IMR-90 (cell line): ENCODE measurements around the gene TMEM37. TPM values are rescaled to one million over a fixed set of nuclear protein-coding genes. Genes with fewer than 3 reads are reported as not detected.

Experiments
- ATAC-seq: fragments of 200-7000 bp; cut with Tn5 transposase; 2 replicates; pipeline ENCODE4 v1.9.1; 2020; ENCODE audit warnings: low read depth, mild to moderate bottlenecking, moderate library complexity
- BruUV-seq: library from RNA; stranded (reverse); fragments of 400-500 nt; replicated peaks from 2 replicates; lab custom pipeline; 2021; lab: Mats Ljungman, UMichigan
- CTCF ChIA-PET: fragments of 300-600 bp; formaldehyde crosslinking; extraction: SDS; loops from one replicate; lab custom pipeline; 2021; ENCODE audit warnings: antibody characterized with exemption; lab: Yijun Ruan, JAX
- POLR2A ChIA-PET: fragments of 300-600 bp; sonication (Branson Sonifier 250); formaldehyde crosslinking; loops from one replicate; lab custom pipeline; 2022; ENCODE audit warnings: antibody characterized with exemption; ENCODE audit not compliant: unreplicated experiment; lab: Charles Lee
- DNase-seq: peaks from one replicate; pipeline ENCODE4 v3.0.0; 2013
- H2AFZ ChIP-seq: replicated peaks from 2 replicates; pipeline ENCODE3; 2013; ENCODE audit warnings: low read length, mild to moderate bottlenecking; ENCODE audit not compliant: poor library complexity
- H2AK5ac ChIP-seq: 2 replicates; pipeline ENCODE4 v1.6.1; 2013; ENCODE audit warnings: low read depth, low read length, inconsistent platforms
- H2AK9ac ChIP-seq: replicated peaks from 2 replicates; pipeline ENCODE3; 2013; ENCODE audit warnings: mild to moderate bottlenecking, low read depth, low read length, moderate library complexity; ENCODE audit not compliant: poor library complexity
- H2BK120ac ChIP-seq: 2 replicates; pipeline ENCODE4 v1.6.1; 2013; ENCODE audit warnings: low read depth, low read length, inconsistent platforms
- H2BK15ac ChIP-seq: 3 replicates; pipeline ENCODE4 v1.6.1; 2013; ENCODE audit warnings: low read depth, low read length, inconsistent platforms
- H2BK20ac ChIP-seq: 2 replicates; pipeline ENCODE4 v1.6.1; 2013; ENCODE audit warnings: low read depth, mild to moderate bottlenecking, inconsistent platforms, low read length, moderate library complexity
- H2BK5ac ChIP-seq: 2 replicates; pipeline ENCODE4 v1.6.1; 2013; ENCODE audit warnings: mild to moderate bottlenecking, low read depth, low read length, inconsistent platforms; ENCODE audit not compliant: poor library complexity, severe bottlenecking
- H3K14ac ChIP-seq: replicated peaks from 2 replicates; pipeline ENCODE4 v1.6.1; 2013; ENCODE audit warnings: low read depth, low read length, inconsistent platforms
- H3K18ac ChIP-seq: 2 replicates; pipeline ENCODE4 v1.6.1; 2013; ENCODE audit warnings: low read depth, low read length, control low read depth
- H3K23ac ChIP-seq: 2 replicates; pipeline ENCODE4 v1.6.1; 2013; ENCODE audit warnings: low read depth, low read length, inconsistent platforms
- H3K27ac ChIP-seq: 2 replicates; pipeline ENCODE4 v1.5.1; 2013; ENCODE audit warnings: mild to moderate bottlenecking, control low read depth, low read length; ENCODE audit not compliant: insufficient read depth
- H3K27me3 ChIP-seq: 2 replicates; pipeline ENCODE4 v1.6.1; 2013; ENCODE audit warnings: low read length; ENCODE audit not compliant: control insufficient read depth, insufficient read depth
- H3K36me3 ChIP-seq: 2 replicates; pipeline ENCODE4 v1.6.1; 2013; ENCODE audit warnings: low read length, mixed read lengths; ENCODE audit not compliant: control insufficient read depth, insufficient read depth
- H3K4ac ChIP-seq: 2 replicates; pipeline ENCODE4 v1.6.1; 2013; ENCODE audit warnings: low read depth, low read length, inconsistent platforms
- H3K4me1 ChIP-seq: 2 replicates; pipeline ENCODE4 v1.6.1; 2013; ENCODE audit warnings: low read length, mixed read lengths; ENCODE audit not compliant: control insufficient read depth, insufficient read depth
- H3K4me2 ChIP-seq: 2 replicates; pipeline ENCODE4 v1.6.1; 2013; ENCODE audit warnings: low read depth, mild to moderate bottlenecking, control low read depth, low read length, moderate library complexity
- H3K4me3 ChIP-seq: 2 replicates; pipeline ENCODE4 v1.5.1; 2013; ENCODE audit warnings: low read depth, mild to moderate bottlenecking, control low read depth, low read length, moderate library complexity; ENCODE audit not compliant: insufficient read depth
- H3K56ac ChIP-seq: 2 replicates; pipeline ENCODE4 v1.6.1; 2013; ENCODE audit warnings: low read length, inconsistent platforms; ENCODE audit not compliant: insufficient read depth; ENCODE audit errors: extremely low read depth
- H3K79me1 ChIP-seq, 2 experiments: 2 replicates each; pipeline ENCODE4 v1.6.1; 2013; ENCODE audit warnings: low read length in 2 of 2, inconsistent platforms in 1 of 2, low read depth in 1 of 2
- H3K9ac ChIP-seq: 2 replicates; pipeline ENCODE4 v1.6.1; 2013; ENCODE audit warnings: low read depth, low read length, control low read depth
- H3K9me1 ChIP-seq: 2 replicates; pipeline ENCODE4 v1.6.1; 2013; ENCODE audit warnings: low read length, inconsistent platforms; ENCODE audit not compliant: insufficient read depth
- H3K9me3 ChIP-seq: 2 replicates; pipeline ENCODE4 v1.6.1; 2013; ENCODE audit warnings: low read length; ENCODE audit not compliant: control insufficient read depth, insufficient read depth
- H4K20me1 ChIP-seq: 2 replicates; pipeline ENCODE4 v1.6.1; 2013; ENCODE audit warnings: low read length, inconsistent platforms; ENCODE audit not compliant: insufficient read depth
- H4K5ac ChIP-seq: 2 replicates; pipeline ENCODE4 v1.6.1; 2013; ENCODE audit warnings: mild to moderate bottlenecking, low read depth, low read length, control low read depth
- H4K8ac ChIP-seq, 2 experiments: 2 replicates each; pipeline ENCODE4 v1.6.1; 2013; ENCODE audit warnings: low read depth in 2 of 2, low read length in 2 of 2, control low read depth in 1 of 2, inconsistent platforms in 1 of 2
- H4K91ac ChIP-seq: 2 replicates; pipeline ENCODE4 v1.6.1; 2013; ENCODE audit warnings: low read depth, low read length, inconsistent platforms; ENCODE audit not compliant: insufficient read depth
- BHLHE40 ChIP-seq: fragments of 150-350 bp; IDR thresholded peaks from 2 replicates; pipeline ENCODE4 v1.6.1; 2016; ENCODE audit warnings: mild to moderate bottlenecking, low read depth, low read length
- CEBPB ChIP-seq: IDR thresholded peaks from 2 replicates; pipeline ENCODE4 v1.6.1; 2012; ENCODE audit warnings: low read depth, low read length, improper control_type of control experiment
- CHD1 ChIP-seq: IDR thresholded peaks from 2 replicates; pipeline ENCODE4 v1.6.1; 2012; ENCODE audit warnings: low read depth, low read length, improper control_type of control experiment
- ELK1 ChIP-seq: fragments of 150-350 bp; IDR thresholded peaks from 2 replicates; pipeline ENCODE4 v1.6.1; 2016; ENCODE audit warnings: low read depth, mild to moderate bottlenecking, low read length, moderate library complexity, borderline replicate concordance
- FOS ChIP-seq: fragments of 150-350 bp; IDR thresholded peaks from 2 replicates; pipeline ENCODE4 v1.6.1; 2016; ENCODE audit warnings: low read depth, low read length
- MAFK ChIP-seq: IDR thresholded peaks from 2 replicates; pipeline ENCODE4 v1.6.1; 2012; ENCODE audit warnings: low read depth, low read length, improper control_type of control experiment
- MAZ ChIP-seq: IDR thresholded peaks from 2 replicates; pipeline ENCODE4 v1.6.1; 2012; ENCODE audit warnings: low read depth, mild to moderate bottlenecking, low read length, improper control_type of control experiment, moderate library complexity, borderline replicate concordance
- MXI1 ChIP-seq: IDR thresholded peaks from 2 replicates; pipeline ENCODE4 v1.6.1; 2012; ENCODE audit warnings: low read depth, mild to moderate bottlenecking, low read length, moderate library complexity, borderline replicate concordance
- NFE2L2 ChIP-seq: fragments of 150-350 bp; IDR thresholded peaks from 2 replicates; pipeline ENCODE4 v1.6.1; 2016; ENCODE audit warnings: low read depth, mild to moderate bottlenecking, low read length
- POLR2A ChIP-seq: IDR thresholded peaks from 2 replicates; pipeline ENCODE4 v1.6.1; 2012; ENCODE audit warnings: mild to moderate bottlenecking, low read depth, low read length
- RAD21 ChIP-seq: IDR thresholded peaks from 2 replicates; pipeline ENCODE4 v1.6.1; 2012; ENCODE audit warnings: low read length, improper control_type of control experiment
- RCOR1 ChIP-seq: IDR thresholded peaks from 2 replicates; pipeline ENCODE4 v1.6.1; 2012; ENCODE audit warnings: mild to moderate bottlenecking, low read length, improper control_type of control experiment; ENCODE audit not compliant: insufficient replicate concordance
- RFX5 ChIP-seq: IDR thresholded peaks from 2 replicates; pipeline ENCODE4 v1.8.0; 2012; ENCODE audit warnings: low read depth, mild to moderate bottlenecking, low read length, moderate library complexity
- SMC3 ChIP-seq: fragments of 150-350 bp; IDR thresholded peaks from 2 replicates; pipeline ENCODE4 v1.6.1; 2016; ENCODE audit warnings: low read depth, mild to moderate bottlenecking, antibody characterized with exemption, low read length, moderate library complexity
- WGBS, 2 experiments: methylation state at CpG; one replicate each; pipeline versions ENCODE4 v1.1.5 to v1.1.7; 2013; ENCODE audit warnings: missing lambda C conversion rate in 2 of 2; ENCODE audit not compliant: insufficient read length in 1 of 2; ENCODE audit errors: extremely low coverage in 2 of 2; 5-methylcytosine and 5-hydroxymethylcytosine counted together
- dilution Hi-C: fragments of 300-500 bp; cut with HindIII; formaldehyde crosslinking; loops from one replicate; pipeline ENCODE4 v1.14.3; 2018; ENCODE audit warnings: low sequenced_read_pairs; ENCODE audit not compliant: unreplicated experiment
- in situ Hi-C: fragments of 300-500 bp; cut with MboI; formaldehyde crosslinking; loops from 3 replicates; pipeline ENCODE4 v1.14.3; 2019; ENCODE audit warnings: low sequenced_read_pairs, inconsistent platforms, mixed read lengths
- intact Hi-C: fragments of 100-400 bp; cut with micrococcal nuclease; formaldehyde crosslinking; loops from 2 replicates; pipeline ENCODE4 v1.10.0; 2022
- polyA plus RNA-seq, 3 experiments: library from polyadenylated mRNA; depleted of rRNA; stranded (reverse); fragments of >200 nt; gene quantifications; 2 replicates each; pipeline ENCODE4 v1.2.3, GENCODE V29; 2012; ENCODE audit warnings: low replicate concordance in 1 of 3
- total RNA-seq: library from RNA; depleted of rRNA; stranded (reverse); fragments of >200 nt; gene quantifications from 2 replicates; pipeline ENCODE4 v1.2.3, GENCODE V29; 2012
- TF ChIP-seq, protein P1 (sequence below): fragments of 150-350 bp; IDR thresholded peaks from 2 replicates; pipeline ENCODE4 v1.6.1; 2017; ENCODE audit warnings: mild to moderate bottlenecking, antibody characterized with exemption, low read length, low read depth
- TF ChIP-seq, protein P2 (sequence below): conservative IDR thresholded peaks from 2 replicates; pipeline ENCODE4 v1.5.1; 2012; ENCODE audit warnings: mild to moderate bottlenecking, low read depth, low read length, improper control_type of control experiment

TMEM37 gene
- total and polyA plus RNA-seq, 2 of the 4 experiments (the other 2 are of a cell fraction): under 0.01 to 0.39 TPM

DNA sequence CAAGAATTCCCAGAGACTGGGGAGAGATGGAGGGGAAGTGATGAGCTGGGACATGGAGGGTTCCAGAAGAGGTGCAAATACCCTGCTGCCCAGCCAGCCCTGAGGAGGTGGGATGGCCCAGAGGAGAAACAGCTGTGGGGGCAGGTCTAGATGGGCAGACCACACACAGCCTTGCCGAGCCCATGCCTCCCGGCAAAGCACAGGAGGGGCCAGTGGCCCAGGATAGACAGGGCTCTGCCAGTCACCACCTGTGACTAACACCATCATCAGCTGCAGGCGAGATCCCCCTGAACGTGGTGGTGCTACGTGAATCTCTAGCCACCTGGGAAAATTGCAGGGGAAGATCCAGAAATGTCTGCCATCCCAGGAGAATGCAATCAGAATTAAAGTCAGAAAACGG, 53.2 kb downstream of the TMEM37 start:
- CTCF ChIA-PET: interaction anchor here (1.6 kb wide), 1 partner anchor 9 kb away, joined by 5 read pairs; no protein-coding TSS in a partner anchor
- no peaks in the 10 kb centered on the region for H3K79me1 ChIP-seq
- H3K4me3 ChIP-seq: no peak overlapping the region
- H3K27ac ChIP-seq: no peak overlapping the region
- intact Hi-C loops: no loop called here
- no peak overlapping the region for H3K4me2 ChIP-seq
- no peaks in the 10 kb centered on the region for H3K4me1 ChIP-seq
- peaks cover 28% of the 10 kb centered on the region for H3K27me3 ChIP-seq
- H2AFZ ChIP-seq: no peak overlapping the region
- DNase-seq (no peak), ATAC-seq (no peak)
- no peak overlapping the region for H3K9ac ChIP-seq
- in situ Hi-C loops: no loop called here
- H4K5ac ChIP-seq: no peak overlapping the region
- dilution Hi-C loops: no loop called here
- H4K91ac ChIP-seq: no peak overlapping the region
- no peak overlapping the region for H2BK20ac ChIP-seq
- no peaks in the 10 kb centered on the region for H3K9me3 ChIP-seq
- H3K18ac ChIP-seq: no peak overlapping the region
- H2AK9ac ChIP-seq: no peak overlapping the region
- H2BK15ac ChIP-seq: no peak overlapping the region
- no peak overlapping the region for H4K8ac ChIP-seq
- no peak overlapping the region for H3K56ac ChIP-seq
- no peak overlapping the region for H3K14ac ChIP-seq
- no peaks in the 10 kb centered on the region for H3K36me3 ChIP-seq
- no peak overlapping the region for H2BK120ac ChIP-seq
- POLR2A ChIA-PET: no interaction called here
- TF ChIP-seq MAFK (no peak), CEBPB (no peak), POLR2A (no peak), MAZ (no peak), RFX5 (no peak), BHLHE40 (no peak), NFE2L2 (no peak), SMC3 (no peak), ELK1 (no peak), RCOR1 (no peak), MXI1 (no peak), CHD1 (no peak), RAD21 (no peak), FOS (no peak)
- TF ChIP-seq, protein P1, sequence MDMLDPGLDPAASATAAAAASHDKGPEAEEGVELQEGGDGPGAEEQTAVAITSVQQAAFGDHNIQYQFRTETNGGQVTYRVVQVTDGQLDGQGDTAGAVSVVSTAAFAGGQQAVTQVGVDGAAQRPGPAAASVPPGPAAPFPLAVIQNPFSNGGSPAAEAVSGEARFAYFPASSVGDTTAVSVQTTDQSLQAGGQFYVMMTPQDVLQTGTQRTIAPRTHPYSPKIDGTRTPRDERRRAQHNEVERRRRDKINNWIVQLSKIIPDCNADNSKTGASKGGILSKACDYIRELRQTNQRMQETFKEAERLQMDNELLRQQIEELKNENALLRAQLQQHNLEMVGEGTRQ: no peak
- TF ChIP-seq, protein P2, sequence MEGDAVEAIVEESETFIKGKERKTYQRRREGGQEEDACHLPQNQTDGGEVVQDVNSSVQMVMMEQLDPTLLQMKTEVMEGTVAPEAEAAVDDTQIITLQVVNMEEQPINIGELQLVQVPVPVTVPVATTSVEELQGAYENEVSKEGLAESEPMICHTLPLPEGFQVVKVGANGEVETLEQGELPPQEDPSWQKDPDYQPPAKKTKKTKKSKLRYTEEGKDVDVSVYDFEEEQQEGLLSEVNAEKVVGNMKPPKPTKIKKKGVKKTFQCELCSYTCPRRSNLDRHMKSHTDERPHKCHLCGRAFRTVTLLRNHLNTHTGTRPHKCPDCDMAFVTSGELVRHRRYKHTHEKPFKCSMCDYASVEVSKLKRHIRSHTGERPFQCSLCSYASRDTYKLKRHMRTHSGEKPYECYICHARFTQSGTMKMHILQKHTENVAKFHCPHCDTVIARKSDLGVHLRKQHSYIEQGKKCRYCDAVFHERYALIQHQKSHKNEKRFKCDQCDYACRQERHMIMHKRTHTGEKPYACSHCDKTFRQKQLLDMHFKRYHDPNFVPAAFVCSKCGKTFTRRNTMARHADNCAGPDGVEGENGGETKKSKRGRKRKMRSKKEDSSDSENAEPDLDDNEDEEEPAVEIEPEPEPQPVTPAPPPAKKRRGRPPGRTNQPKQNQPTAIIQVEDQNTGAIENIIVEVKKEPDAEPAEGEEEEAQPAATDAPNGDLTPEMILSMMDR: no peak
- WGBS, 2 experiments: 51% methylated on average over 3 of the region's 6 CpGs; no CpG with 5 or more reads in 1 of the 2 experiments
- H2AK5ac ChIP-seq: no peak overlapping the region
- no TSS peak for BruUV-seq
- H4K20me1 ChIP-seq: no peaks in the 10 kb centered on the region
- H3K4ac ChIP-seq: no peak overlapping the region
- H2BK5ac ChIP-seq: no peak overlapping the region
- H3K9me1 ChIP-seq: no peaks in the 10 kb centered on the region
- H3K23ac ChIP-seq: no peak overlapping the region
